Measurements from ENCODE around the gene DMRTC2. TPM values are rescaled to one million over a fixed set of nuclear protein-coding genes. Genes with fewer than 3 reads are reported as not detected.

The DMRTC2 gene
- total RNA-seq, 2 experiments from 2014 or later = not detected

DNA sequence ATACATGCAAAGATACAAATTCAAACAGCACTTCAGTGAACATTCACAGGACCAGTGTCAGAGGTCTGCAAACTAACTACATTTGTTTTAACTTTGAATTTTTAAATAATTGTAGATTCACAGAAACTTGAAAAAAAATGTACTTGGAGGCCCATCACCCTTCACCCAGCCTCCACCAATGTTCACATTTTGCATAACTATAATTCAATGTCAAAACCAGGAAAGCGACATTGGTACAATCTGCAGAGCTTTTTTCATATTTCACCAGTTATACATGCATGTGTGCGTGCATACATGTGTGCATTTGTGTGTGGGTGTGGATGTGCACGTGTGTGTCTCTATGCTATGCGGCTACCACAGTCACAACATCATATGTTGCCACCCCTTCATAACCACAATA, 29.5 kb upstream of the DMRTC2 start:
- Mint-ChIP-seq H3K27me3 (peaks cover 8% of the 10 kb centered on the region), H3K9me3 (no peaks in the 10 kb centered on the region), H3K27ac (no peak overlapping the region), H3K4me1 (peaks cover 9% of the 10 kb centered on the region), H3K36me3 (no peaks in the 10 kb centered on the region), H3K4me3 (no peak overlapping the region)
- DNase-seq = no peak
- POLR2A ChIA-PET = no interaction called here
- ATAC-seq (ENCODE audit: low read depth) = no peak

DNA sequence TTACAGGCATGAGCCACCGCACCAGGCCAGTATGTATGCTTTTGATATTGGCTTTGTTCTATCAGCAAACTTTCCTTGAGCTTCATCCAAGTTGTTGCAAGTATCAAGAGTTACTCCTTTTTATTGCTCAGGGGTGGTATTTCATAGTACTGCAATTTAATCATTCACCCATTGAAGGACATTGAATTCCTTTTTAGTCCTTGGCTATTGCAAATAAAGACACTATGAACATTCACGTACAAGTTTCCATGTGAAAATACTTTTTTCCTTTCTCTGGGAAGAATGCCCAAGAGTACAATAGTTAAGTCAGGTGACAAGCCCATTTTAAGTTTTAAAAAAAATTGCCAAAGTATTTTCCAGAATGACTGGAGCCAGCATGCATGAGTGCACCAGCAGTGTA, 28.1 kb upstream of the DMRTC2 start:
- POLR2A ChIA-PET = no interaction called here
- H3K4me1 Mint-ChIP-seq = peaks cover 9% of the 10 kb centered on the region
- H3K4me3 Mint-ChIP-seq = no peak overlapping the region
- H3K36me3 Mint-ChIP-seq = no peaks in the 10 kb centered on the region
- H3K27ac Mint-ChIP-seq = no peak overlapping the region
- DNase-seq (no peak), ATAC-seq (ENCODE audit: low read depth) (no peak)
- no peaks in the 10 kb centered on the region for H3K9me3 Mint-ChIP-seq
- H3K27me3 Mint-ChIP-seq = peaks cover 19% of the 10 kb centered on the region

DNA sequence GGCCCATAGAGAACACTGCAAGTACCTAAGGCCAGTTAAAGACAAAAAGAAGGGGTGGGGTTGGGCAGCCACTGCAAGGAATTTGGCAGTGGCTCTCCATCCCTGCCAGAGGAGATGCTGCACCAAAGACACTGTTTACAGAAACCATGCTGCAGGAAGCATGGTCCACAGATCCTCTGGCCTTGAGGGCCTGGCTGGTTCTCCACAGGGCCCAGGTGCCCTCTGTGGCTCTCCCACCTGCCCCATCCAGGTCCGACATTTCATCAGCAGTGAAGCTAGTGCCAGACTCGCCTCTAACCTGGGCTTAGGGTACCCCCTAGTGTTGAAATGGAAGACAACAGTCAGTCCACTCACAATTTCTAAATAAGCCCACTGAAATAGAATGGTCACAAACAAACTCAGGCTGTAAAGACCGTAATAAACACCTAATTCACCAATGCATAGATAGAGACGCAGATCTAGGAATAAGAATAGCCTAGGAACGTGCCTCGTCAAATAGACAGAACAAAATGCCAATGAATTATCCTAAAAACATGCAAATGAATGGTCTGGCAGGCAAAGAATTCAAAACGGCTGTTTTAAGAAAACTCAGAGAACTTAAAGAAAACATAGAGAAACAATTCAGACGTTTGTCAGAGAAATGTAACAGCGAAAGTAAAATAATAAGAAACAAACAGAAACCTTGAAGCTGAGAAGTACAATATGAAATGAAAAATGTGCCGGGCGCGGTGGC, 23.7 kb upstream of the DMRTC2 start:
- Mint-ChIP-seq H3K27ac (no peak overlapping the region), H3K4me1 (no peaks in the 10 kb centered on the region), H3K27me3 (peaks cover 39% of the 10 kb centered on the region), H3K4me3 (no peak overlapping the region), H3K9me3 (no peaks in the 10 kb centered on the region), H3K36me3 (no peaks in the 10 kb centered on the region)
- ATAC-seq (ENCODE audit: low read depth) (peak; percentile 73), DNase-seq (peak; percentile 39)
- POLR2A ChIA-PET = interaction anchor here (0.6 kb wide), 1 partner anchor 28 kb away, joined by 3 read pairs; no protein-coding TSS in a partner anchor

DNA sequence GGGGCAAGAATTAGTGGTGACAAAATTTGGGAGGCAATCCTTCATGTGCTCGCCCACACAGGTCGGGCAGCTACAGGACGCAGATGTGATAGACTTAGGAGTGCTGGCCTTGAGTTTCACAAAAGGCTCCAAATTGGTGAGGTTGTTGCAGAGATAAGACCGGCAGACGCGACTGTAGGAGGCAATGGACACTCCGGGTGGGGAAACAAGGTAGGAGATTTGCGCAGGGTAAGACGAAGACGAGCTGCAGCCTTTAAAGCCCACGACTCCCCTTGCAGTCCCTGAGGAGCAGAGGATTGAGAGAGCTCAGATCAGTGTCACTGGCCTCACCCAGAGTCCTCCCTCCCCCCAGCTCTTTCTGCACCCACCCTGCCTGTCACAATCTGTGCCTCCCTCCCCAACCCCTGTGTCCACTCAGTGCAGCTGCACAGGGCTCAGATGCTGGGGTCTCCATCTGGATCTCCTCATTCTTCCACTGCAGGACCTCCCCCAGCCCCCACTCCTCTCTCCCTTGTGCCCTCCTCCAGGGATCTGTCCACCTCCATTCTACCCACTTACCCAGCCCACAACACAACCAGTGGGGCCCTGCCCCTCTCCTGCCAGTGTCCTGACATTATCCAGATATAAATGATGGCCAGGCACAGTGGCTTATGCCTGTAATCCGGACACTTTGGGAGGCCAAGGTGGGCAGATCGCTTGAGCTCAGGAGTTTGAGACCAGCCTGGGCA, 6.7 kb upstream of the DMRTC2 start:
- H3K4me1 Mint-ChIP-seq = no peaks in the 10 kb centered on the region
- POLR2A ChIA-PET = interaction anchor here (0.6 kb wide), 1 partner anchor 111 kb away, joined by 4 read pairs; no protein-coding TSS in a partner anchor

DNA sequence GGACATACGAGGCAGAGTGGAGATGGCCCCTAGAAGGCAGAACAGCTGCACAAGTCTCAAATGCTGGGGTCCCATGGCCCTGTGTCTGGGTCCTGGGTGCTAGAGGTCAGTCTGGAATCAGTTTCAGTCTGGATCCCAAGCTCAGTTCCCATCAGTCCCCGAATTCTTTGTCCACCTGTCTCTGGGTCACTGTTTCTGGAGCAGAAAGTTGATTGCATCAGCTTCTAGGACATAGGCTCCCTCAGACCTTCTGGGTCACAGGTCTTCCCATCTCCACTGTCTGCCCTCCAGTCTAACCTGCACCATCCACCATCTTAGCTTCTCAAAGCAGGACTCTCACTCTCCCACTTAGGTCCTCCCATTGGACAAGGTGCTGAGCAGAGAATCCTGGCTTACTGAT, 5.6 kb upstream of the DMRTC2 start:
- Mint-ChIP-seq H3K27ac (no peak overlapping the region), H3K9me3 (no peaks in the 10 kb centered on the region), H3K27me3 (peaks cover 23% of the 10 kb centered on the region), H3K36me3 (no peaks in the 10 kb centered on the region), H3K4me3 (no peak overlapping the region), H3K4me1 (no peaks in the 10 kb centered on the region)
- no peak for ATAC-seq (ENCODE audit: low read depth)
- no peak for DNase-seq
- POLR2A ChIA-PET = no interaction called here

More for the DNA sequence above, 6.7 kb upstream of the DMRTC2 start:
- H3K9me3 Mint-ChIP-seq = no peaks in the 10 kb centered on the region
- no peaks in the 10 kb centered on the region for H3K36me3 Mint-ChIP-seq
- H3K27me3 Mint-ChIP-seq = peaks cover 19% of the 10 kb centered on the region
- no peak overlapping the region for H3K27ac Mint-ChIP-seq
- ATAC-seq (ENCODE audit: low read depth) (no peak), DNase-seq (no peak)
- no peak overlapping the region for H3K4me3 Mint-ChIP-seq

DNA sequence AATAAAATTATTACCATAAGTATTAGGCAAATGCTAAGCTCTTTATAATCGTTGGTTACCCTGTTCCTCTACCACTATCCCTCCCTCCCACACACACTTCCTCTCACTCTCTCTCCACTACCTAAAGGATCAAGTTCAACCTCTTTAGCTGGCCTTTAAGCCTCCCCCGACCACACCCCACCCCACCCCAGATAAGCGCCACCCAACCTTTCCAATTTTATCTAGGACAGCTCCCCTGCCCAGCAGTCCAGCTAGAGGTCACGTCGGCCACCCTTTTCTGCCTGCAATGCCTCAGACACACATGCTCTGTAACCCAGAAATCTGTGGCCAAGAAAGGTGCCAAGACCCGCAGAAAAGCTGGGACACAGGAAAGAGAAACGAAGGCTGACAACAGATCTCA, 1.5 kb upstream of the DMRTC2 start:
- DNase-seq (no peak), ATAC-seq (ENCODE audit: low read depth) (no peak)
- Mint-ChIP-seq H3K27me3 (peaks cover 12% of the 10 kb centered on the region), H3K36me3 (no peaks in the 10 kb centered on the region), H3K4me3 (no peak overlapping the region), H3K9me3 (no peaks in the 10 kb centered on the region), H3K27ac (no peak overlapping the region), H3K4me1 (no peaks in the 10 kb centered on the region)
- POLR2A ChIA-PET = interaction anchor here (0.6 kb wide), 1 partner anchor 274 kb away, joined by 7 read pairs; no protein-coding TSS in a partner anchor

DNA sequence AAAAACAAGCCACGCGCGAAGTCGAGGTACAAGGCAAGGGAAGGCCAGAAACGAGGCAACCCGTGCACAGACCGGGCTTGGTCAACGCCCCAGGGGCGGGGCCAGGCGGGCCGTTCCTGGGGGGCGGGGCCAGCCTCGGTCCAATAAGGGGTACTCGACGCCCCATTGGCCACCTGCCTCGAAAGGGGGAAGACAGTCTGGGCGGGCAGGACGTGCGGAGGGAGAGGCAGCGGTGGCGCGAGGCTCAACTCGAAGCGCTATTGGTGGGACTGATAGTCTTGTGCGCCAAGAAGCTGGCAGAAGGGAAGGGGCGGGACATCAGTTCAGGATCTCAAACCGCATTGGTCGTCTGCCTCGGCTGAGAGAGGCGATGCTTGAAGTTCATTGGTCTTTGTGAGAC, 241 bp upstream of the DMRTC2 start, which contains the start of gene LYPD4:
Gene LYPD4 (minus strand): TSS at position 83 of the 400 bp plus-strand sequence. CDS start 5,398 bp downstream, outside the sequence.
- peaks cover 7% of the 10 kb centered on the region for H3K27me3 Mint-ChIP-seq
- DNase-seq = no peak
- no peaks in the 10 kb centered on the region for H3K9me3 Mint-ChIP-seq
- POLR2A ChIA-PET = no interaction called here
- no peak within 1 kb of the TSS for H3K4me3 Mint-ChIP-seq
- no peaks in the 10 kb centered on the region for H3K36me3 Mint-ChIP-seq
- no peak for ATAC-seq (ENCODE audit: low read depth)
- H3K27ac Mint-ChIP-seq = no peak within 1 kb of the TSS
- H3K4me1 Mint-ChIP-seq = no peaks in the 10 kb centered on the region

DNA sequence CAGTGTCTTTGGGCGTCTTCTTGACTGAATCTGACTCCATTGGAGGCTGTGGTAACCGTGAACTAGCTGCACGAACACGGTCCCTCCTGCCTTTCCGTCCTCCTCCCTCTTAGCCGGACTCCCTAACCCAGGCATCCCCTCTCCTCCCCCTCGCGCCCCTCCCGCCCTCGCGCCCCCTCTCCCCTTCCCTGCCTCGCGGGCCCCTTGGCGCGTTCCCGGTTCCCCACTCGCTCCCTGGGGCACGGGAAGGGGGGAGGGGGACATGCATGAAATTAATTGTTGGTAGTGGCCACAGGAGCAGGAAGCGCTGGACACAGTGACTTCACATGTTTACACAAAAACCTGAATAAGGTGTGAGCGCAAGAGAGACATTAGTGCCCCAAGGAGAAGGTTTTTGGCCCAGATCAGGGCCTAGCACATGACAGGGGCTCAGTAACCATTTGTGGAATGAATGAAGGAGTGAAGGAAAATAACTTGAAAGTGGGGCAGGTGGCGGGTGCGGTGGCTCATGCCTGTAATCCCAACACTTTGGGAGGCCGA, 279 bp downstream of the DMRTC2 start:
- Mint-ChIP-seq H3K4me1 (no peaks in the 10 kb centered on the region), H3K9me3 (no peaks in the 10 kb centered on the region), H3K36me3 (no peaks in the 10 kb centered on the region), H3K27me3 (peaks cover 7% of the 10 kb centered on the region), H3K4me3 (no peak overlapping the region), H3K27ac (no peak overlapping the region)
- ATAC-seq (ENCODE audit: low read depth) = no peak
- POLR2A ChIA-PET = no interaction called here
- no peak for DNase-seq

DNA sequence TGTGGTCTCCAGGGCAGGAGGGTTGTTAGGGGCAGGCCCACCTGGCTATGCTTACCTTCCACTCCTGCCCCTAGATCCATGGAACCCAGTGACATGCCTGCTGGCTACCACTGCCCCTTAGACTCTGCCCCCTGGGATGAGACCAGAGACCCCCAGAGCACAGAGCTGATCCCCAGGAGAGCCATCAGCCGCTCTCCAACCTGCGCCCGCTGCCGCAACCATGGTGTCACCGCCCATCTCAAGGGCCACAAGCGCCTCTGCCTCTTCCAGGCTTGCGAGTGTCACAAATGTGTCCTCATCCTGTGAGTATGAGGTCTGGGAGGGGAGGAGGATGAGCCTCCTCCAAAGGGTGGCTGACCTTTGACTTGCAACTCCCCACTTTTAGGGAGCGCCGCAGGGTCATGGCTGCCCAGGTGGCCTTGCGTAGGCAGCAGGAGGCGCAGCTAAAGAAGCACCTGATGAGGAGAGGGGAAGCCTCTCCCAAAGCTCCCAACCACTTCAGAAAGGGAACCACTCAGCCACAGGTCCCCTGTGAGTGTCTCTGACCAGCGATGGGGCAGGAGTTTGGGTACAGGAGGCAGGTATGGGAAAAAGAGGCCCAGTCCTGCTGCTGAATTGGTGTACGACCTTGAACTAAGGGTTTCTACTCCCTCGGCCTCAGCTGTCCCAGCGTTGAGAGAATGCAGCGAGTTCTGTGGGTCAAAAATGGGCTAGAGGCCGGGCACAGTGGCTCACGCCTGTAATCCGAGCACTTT, 2.7 kb downstream of the DMRTC2 start:
- H3K36me3 Mint-ChIP-seq = no peaks in the 10 kb centered on the region
- no peak overlapping the region for H3K4me3 Mint-ChIP-seq
- no peaks in the 10 kb centered on the region for H3K9me3 Mint-ChIP-seq
- H3K27me3 Mint-ChIP-seq = peaks cover 11% of the 10 kb centered on the region
- ATAC-seq (ENCODE audit: low read depth) (no peak), DNase-seq (no peak)
- H3K27ac Mint-ChIP-seq = no peak overlapping the region
- no peaks in the 10 kb centered on the region for H3K4me1 Mint-ChIP-seq
- POLR2A ChIA-PET = no interaction called here

DNA sequence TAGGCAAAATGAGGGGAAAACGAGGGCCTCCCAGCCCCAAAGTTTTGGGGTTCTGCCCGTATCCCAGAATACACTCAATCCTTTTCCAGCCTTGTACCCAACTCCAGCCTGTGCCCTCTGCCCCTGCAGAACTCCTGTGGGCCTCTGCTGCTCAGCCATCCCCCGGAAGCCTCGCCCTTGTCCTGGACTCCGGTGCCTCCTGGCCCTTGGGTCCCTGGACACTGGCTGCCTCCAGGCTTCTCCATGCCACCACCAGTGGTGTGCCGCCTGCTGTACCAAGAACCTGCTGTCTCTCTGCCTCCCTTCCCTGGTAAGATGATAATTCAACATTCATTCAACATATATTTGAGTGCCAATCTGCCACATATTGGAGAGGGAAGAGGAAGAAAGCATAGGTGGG, 3.8 kb downstream of the DMRTC2 start:
- no peak overlapping the region for H3K4me3 Mint-ChIP-seq
- peaks cover 15% of the 10 kb centered on the region for H3K27me3 Mint-ChIP-seq
- no peak overlapping the region for H3K27ac Mint-ChIP-seq
- H3K9me3 Mint-ChIP-seq = no peaks in the 10 kb centered on the region
- POLR2A ChIA-PET = no interaction called here
- H3K4me1 Mint-ChIP-seq = peaks cover 1% of the 10 kb centered on the region
- DNase-seq = no peak
- no peak for ATAC-seq (ENCODE audit: low read depth)
- no peaks in the 10 kb centered on the region for H3K36me3 Mint-ChIP-seq

DNA sequence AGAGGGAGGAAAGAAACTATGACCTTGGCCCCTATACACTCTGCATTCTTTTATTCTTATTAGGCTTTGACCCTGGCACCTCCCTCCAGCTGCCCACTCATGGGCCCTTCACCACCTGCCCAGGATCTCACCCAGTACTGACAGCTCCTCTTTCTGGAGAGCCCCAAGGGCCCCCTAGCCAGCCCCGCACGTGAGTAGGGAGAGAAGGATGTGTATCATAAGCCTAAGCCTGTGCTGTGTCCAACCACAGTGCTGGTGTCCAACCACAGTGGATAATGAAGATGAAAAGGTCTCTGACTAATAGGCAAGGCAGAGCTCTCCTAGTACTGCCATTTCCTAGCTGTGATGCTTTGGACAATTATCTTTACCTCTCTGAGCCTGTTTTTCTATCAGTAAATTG, 4.2 kb downstream of the DMRTC2 start:
- Mint-ChIP-seq H3K9me3 (no peaks in the 10 kb centered on the region), H3K4me1 (peaks cover 2% of the 10 kb centered on the region), H3K4me3 (no peak overlapping the region), H3K27me3 (peaks cover 17% of the 10 kb centered on the region), H3K27ac (no peak overlapping the region), H3K36me3 (no peaks in the 10 kb centered on the region)
- POLR2A ChIA-PET = interaction anchor here (0.6 kb wide), 1 partner anchor 665 kb away, joined by 3 read pairs; no protein-coding TSS in a partner anchor
- ATAC-seq (ENCODE audit: low read depth) = no peak
- no peak for DNase-seq

DNA sequence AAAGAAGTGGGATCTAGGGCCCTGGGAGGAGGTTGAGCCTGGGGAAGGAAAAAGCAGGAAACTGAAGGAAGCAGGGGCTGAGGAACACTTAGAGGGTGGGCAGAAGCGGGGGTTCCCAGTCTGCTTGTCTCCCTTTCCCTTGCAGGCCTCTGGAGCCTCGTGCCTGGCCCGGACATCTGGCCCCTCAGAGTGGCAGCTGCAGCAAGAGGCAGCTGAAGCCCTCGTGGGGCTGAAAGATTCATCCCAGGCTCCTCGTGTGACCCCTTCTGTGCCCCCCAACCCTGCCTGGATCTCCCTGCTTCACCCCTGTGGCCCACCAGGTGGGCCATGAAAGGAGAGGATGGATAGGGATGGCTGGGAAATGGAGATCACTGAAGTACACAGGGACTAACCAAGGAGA, 5.5 kb downstream of the DMRTC2 start:
- no peaks in the 10 kb centered on the region for H3K9me3 Mint-ChIP-seq
- H3K4me1 Mint-ChIP-seq = peaks cover 2% of the 10 kb centered on the region
- H3K27ac Mint-ChIP-seq = no peak overlapping the region
- DNase-seq (no peak), ATAC-seq (ENCODE audit: low read depth) (no peak)
- H3K4me3 Mint-ChIP-seq = no peak overlapping the region
- no peaks in the 10 kb centered on the region for H3K36me3 Mint-ChIP-seq
- peaks cover 20% of the 10 kb centered on the region for H3K27me3 Mint-ChIP-seq
- POLR2A ChIA-PET = no interaction called here

DNA sequence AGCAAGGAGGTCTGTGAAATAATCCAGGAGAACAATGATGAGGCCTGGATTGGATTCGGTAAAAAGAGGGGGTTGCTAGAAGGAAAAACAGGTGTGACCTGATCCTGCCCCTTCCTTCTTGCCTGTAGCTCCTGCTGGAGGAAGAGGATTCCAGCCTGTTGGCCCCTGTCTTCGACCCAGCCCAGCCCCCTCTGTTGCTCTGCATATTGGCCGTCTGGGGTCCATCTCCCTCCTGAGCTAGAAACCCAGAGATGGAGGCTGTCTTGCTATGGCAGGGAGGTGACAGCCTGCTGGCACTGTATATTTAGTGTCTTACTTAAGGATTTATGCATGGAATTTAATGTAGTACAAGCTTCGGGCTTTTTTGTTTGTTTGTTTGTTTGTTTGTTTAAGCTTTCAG, 6.6 kb downstream of the DMRTC2 start:
- POLR2A ChIA-PET = interaction anchor here (0.9 kb wide), 1 partner anchor 8 kb away, joined by 3 read pairs; the partner anchor contains the start of gene RPS19

More for the DNA sequence above, 6.6 kb downstream of the DMRTC2 start:
- Mint-ChIP-seq H3K27me3 (peaks cover 18% of the 10 kb centered on the region), H3K9me3 (no peaks in the 10 kb centered on the region), H3K27ac (no peak overlapping the region), H3K4me3 (no peak overlapping the region), H3K4me1 (peaks cover 2% of the 10 kb centered on the region), H3K36me3 (no peaks in the 10 kb centered on the region)
- DNase-seq = no peak
- no peak for ATAC-seq (ENCODE audit: low read depth)
